ENCODE results near the gene MYLK.

MYLK gene

DNA sequence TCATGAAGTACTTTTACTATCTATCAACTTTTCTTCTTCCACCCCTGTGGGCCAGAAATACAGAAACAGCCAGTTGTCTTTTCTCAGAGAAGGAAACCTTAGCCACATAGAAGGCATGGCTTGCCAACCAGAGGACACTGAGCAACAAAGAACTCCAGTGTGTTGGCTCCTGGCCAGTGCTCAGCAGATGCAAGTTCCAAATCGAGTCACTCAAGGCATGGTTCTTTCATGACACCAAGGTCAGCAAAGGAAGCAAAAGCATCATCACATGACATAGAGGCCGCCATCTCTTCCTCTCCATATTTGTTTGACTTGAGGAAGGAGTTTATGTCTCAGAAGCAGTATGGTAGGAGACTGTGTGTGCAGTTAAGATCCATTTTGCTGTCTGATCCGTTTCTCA is 92.2 kb downstream of the MYLK start:
- no peak for DNase-seq

- no peak for DNase-seq
Measured at GRCh38 chr3:123791417-123791816, 92.7 kb downstream of the MYLK start.

DNA sequence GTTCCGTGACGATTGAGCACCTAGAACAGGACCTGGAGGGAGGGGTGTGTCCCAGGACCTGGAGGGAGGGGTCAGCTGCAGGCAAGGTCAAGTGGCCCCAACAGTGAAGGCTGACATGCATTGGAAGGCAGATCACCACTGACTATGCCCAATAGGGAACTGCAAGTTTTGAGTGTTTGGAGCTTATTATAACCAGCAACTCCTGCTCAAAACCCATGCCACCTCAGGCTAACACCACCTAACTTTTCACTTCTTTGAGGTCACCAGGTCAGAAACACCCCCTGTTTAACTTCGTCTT is 93.1 kb downstream of the MYLK start:
- no peak for DNase-seq

- DNase-seq: no peak
Measured at GRCh38 chr3:123790254-123791072, 93.7 kb downstream of the MYLK start.

DNA sequence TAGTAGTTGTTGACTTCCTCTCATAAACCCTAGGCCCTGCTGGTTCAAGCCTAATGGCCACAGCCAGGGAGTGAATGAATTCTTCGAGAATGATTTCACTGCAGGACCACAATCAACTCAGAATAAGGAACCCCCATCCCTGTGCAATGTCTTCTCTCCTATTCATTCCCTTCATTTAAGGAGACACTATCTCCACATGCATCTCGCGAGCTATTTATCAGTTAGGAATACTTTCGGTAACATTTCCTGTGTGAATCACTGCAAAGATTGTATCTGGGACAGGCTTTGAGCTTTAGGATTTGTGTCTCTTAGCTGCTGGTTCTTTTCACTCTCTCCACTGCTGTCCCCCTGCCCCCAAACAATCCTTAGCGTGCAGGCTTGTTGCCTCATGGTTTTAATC is 94.4 kb downstream of the MYLK start:
- DNase-seq: peak; percentile 3

- no peak for DNase-seq
Measured at GRCh38 chr3:123789160-123789559, 95.0 kb downstream of the MYLK start.

GRCh38 chr3:123788710-123789109 is 95.4 kb downstream of the MYLK start:
- DNase-seq: no peak

GRCh38 chr3:123787133-123787532 is 97.0 kb downstream of the MYLK start:
- no peak for DNase-seq

DNA sequence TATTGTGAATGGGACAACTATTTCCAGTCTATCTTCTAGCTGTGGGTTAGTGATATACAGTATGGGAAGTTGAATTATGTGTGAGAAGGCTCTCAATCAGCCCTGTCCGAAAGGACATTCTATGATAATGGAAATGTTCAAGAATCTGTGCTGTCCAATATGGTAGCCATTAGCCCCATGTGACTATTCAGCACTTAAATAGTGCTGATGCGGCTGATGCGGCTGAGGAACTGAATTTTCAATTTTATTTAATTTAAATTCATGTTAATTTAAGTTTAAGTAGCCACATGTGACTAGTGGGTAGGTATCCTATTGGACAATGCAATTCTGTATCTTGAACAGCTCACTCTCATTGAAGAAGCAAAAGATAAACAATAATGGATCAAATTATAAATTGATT is 98.5 kb downstream of the MYLK start:
- DNase-seq: no peak

- no peak for DNase-seq
Measured at GRCh38 chr3:123783811-123784210, 100.3 kb downstream of the MYLK start.

- DNase-seq: no peak
Measured at GRCh38 chr3:123783050-123783689, 101.0 kb downstream of the MYLK start.

- DNase-seq: no peak
Measured at GRCh38 chr3:123782488-123782887, 101.6 kb downstream of the MYLK start.

GRCh38 chr3:123781571-123782275 is 102.4 kb downstream of the MYLK start:
- DNase-seq: no peak

DNA sequence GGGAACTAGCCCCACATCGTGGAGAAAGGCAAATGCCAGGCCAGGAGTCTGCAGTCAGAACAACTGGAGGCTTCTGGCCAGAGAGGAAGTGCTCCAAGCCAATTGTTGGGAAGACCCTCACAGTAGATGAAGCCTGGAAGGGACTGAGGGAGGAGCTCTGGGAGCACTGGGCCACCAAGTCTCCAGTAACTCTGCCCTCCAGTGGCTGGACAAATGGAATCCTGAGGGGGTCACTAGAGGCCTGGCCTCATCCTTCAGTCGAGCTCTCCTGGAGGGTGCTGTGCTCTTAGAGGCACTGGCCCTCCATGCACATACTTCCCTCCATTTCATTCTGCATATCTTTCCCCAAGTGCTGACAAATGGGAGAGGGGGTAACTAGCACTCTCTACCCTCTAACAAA is 103.0 kb downstream of the MYLK start:
- no peak for DNase-seq

DNA sequence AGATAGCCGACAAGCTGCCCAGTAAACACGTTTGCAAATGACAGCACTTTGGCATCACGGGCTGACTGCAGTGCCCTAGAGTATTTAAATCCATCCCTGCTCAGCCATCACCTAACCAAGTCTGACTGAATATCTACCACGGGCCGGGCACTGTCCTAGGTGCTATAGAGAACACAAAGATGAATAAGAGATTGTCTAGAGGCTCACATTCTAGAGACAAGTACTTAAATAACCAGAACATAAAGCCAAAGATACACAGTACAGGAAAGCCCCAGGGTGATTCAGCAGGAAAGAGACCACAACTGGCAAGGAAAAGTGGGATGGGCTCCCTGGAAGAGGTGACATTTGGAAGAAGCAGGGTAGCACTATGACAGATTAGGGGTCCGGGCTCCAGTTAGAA is 103.5 kb downstream of the MYLK start:
- DNase-seq: no peak

GRCh38 chr3:123779655-123780231 is 104.4 kb downstream of the MYLK start:
- DNase-seq: no peak

DNA sequence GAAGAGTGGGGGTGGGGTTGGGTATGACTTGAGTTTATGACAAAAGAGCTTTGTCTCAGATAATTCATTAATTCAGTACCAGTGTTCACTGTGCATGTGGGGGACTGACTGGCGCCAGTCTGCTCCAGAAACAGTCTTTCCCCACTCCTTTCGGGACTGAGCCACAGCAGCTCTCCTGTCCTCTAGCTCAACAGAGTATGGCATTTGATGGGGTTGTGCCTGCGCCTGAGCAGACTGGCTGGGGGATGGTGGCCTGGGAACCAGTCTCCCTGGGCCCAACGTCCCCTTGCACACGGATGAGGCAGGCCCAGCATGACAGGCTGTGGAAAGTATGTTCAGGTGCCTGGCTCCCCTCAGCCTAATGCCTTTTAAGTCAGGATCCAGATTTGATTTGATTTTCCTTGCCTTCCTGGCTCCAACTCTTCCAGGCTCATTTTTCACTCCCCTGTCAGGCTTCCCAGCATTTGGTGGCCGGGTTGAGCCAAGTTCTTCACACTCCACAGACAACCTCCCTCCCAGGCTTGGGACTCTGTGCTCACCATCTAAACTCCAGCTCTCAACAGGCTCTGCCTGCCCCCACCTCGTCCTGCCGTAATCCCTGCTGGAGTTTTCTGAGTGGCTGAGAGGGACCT is 105.0 kb downstream of the MYLK start:
- no peak for DNase-seq

GRCh38 chr3:123778525-123778924 is 105.6 kb downstream of the MYLK start:
- no peak for DNase-seq

GRCh38 chr3:123776071-123776782 is 107.9 kb downstream of the MYLK start:
- DNase-seq: no peak

GRCh38 chr3:123774474-123774873 is 109.7 kb downstream of the MYLK start:
- DNase-seq: no peak

DNA sequence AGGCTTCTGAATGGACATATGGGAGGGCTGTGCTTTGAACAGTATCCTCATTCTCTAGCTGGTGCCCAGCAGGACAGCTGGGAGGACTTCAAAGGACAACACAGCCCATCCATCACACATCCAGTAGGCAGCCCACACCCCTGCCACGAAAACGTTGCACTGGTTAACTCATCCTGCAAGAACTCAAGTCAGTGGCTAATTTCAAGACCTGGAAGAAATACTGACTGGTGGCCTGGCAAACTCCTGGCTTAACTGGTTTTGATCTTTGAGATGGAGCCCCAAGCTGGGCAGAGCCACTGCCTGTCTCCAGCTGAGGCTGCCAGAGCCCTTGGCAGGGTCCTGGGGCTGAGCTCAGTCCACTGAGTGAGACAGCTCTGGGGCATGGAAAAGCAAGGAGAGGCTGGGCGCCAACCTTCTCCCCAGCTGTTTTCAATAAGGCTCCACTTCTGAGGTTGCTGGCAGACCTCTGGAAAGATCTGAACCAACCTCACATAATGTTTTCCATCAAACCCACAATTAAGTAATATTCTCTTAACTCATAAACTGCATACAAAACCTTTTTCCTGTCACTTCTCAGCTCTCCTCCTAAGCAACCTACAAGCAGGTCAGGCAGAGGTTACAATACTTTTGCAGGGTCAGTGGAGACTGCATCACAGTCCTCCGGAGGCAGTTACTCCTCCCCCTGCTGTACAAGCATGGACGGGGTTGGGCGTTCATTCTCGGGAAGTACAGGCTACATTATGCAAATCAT is 110.3 kb downstream of the MYLK start:
- DNase-seq: no peak

DNA sequence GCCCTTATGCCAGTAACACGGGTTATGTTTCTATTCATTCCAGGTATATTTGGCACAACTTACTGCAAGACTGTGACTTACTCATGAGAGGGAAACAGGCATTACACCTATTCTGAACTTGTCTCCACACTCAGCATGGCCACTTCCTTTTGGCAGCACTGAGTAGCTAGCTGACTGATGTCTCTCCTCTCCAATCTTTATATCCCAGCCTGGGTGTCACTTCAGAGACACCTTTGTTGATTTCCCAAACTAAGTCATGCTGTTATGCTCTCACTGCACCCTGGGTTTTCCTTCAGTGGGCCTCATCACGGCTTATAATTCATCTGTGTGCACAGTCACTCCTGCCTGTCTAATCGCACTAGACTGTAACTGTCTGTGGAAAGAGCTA is 114.8 kb downstream of the MYLK start:
- no peak for DNase-seq

Measured in NCI-H226 (cell line).